ENCODE measurements around the gene CNPY1.

GRCh38 chr7:155593461-155594162 is 47.3 kb upstream of the CNPY1 start:
- TF ChIP-seq CTCF (IDR thresholded peaks at IDR 0.05), result no peak
- no peak for TF ChIP-seq POLR2A (IDR thresholded peaks at IDR 0.05)

All from breast epithelium (tissue), 3 donors.